Prostate gland (tissue), 2 donors: ENCODE measurements around the gene TMEM30A.

Source experiments
- CTCF ChIP-seq, 4 experiments: fragments of 200-600 bp in 2 of 4; fragments of 450-650 bp in 2 of 4; sonication (generic) in 2 of 4; IDR thresholded peaks; 1 replicate in 3 of 4; 2 replicates in 1 of 4; pipeline ENCODE4 v1.5.1; 2016 to 2019; ENCODE audit warnings: antibody characterized with exemption in 4 of 4, mild to moderate bottlenecking in 2 of 4, moderate library complexity in 2 of 4
- POLR2A ChIP-seq: fragments of 450-650 bp; IDR thresholded peaks from one replicate; pipeline ENCODE4 v1.6.1; 2016; ENCODE audit warnings: antibody characterized with exemption, mild to moderate bottlenecking
- POLR2AphosphoS5 ChIP-seq: sonication (generic); formaldehyde crosslinking; IDR thresholded peaks from one replicate; pipeline ENCODE4 v1.6.1; 2017; ENCODE audit warnings: antibody characterized with exemption

GRCh38 chr6:75292555-75292954, 8.0 kb upstream of the TMEM30A start:
- TF ChIP-seq CTCF (IDR thresholded peaks at IDR 0.05) = no peak
- TF ChIP-seq POLR2A = no peak
- TF ChIP-seq POLR2AphosphoS5 = no peak
